Gastrocnemius medialis (tissue), 4 donors: ENCODE data around the gene ERV3-1. TPM values are rescaled to one million over a fixed set of nuclear protein-coding genes. Genes with fewer than 3 reads are reported as not detected.

Experiments used
- ATAC-seq, 2 donors: fragments of 150-250 bp; one replicate each; pipeline ENCODE4 v1.9.1; 2016
- DNase-seq, 2 donors: peaks; one replicate each; pipeline ENCODE4 v3.0.0-alpha.2; 2019
- H3K27ac ChIP-seq, 4 donors: fragments of 200-600 bp; sonication (generic); 1 replicate in 1 of 4; 2 replicates in 3 of 4; pipeline ENCODE4 v1.5.1; 2016 to 2018; ENCODE audit warnings: mild to moderate bottlenecking in 2 of 4, moderate library complexity in 1 of 4
- H3K27me3 ChIP-seq, 3 donors: fragments of 200-600 bp; sonication (generic) in 2 of 3; 1 replicate in 1 of 3; 2 replicates in 2 of 3; pipeline versions ENCODE4 v1.5.1 to v1.6.0; 2016 to 2019; ENCODE audit warnings: mild to moderate bottlenecking in 1 of 3, moderate library complexity in 1 of 3
- H3K36me3 ChIP-seq, 2 donors: fragments of 200-600 bp; sonication (generic) in 1 of 2; one replicate each; pipeline ENCODE4 v1.5.1; 2017 to 2018
- H3K4me1 ChIP-seq, 2 donors: fragments of 200-600 bp; sonication (generic) in 1 of 2; one replicate each; pipeline ENCODE4 v1.5.1; 2016 to 2017; ENCODE audit warnings: mild to moderate bottlenecking in 2 of 2
- H3K4me3 ChIP-seq, 4 donors: fragments of 200-600 bp; sonication (generic) in 3 of 4; 1 replicate in 1 of 4; 2 replicates in 3 of 4; pipeline ENCODE4 v1.5.1; 2016 to 2019; ENCODE audit warnings: mild to moderate bottlenecking in 2 of 4
- H3K9me3 ChIP-seq, 3 donors: fragments of 200-600 bp; sonication (generic) in 2 of 3; 1 replicate in 1 of 3; 2 replicates in 2 of 3; pipeline ENCODE4 v1.5.1; 2016 to 2019
- POLR2A ChIP-seq, 2 donors: fragments of 450-650 bp; IDR thresholded peaks; one replicate each; pipeline ENCODE4 v1.6.1; 2017; ENCODE audit warnings: antibody characterized with exemption in 2 of 2, mild to moderate bottlenecking in 2 of 2, moderate library complexity in 2 of 2
- in situ Hi-C, 4 donors: fragments of 200-750 bp; cut with MboI; loops; one replicate each; pipeline versions ENCODE4 v1.15.0 to v1.8.0; 2017; ENCODE audit warnings: low sequenced_read_pairs in 4 of 4
- intact Hi-C: fragments of 100-400 bp; cut with DNase I; formaldehyde crosslinking; loops from one replicate; pipeline ENCODE4 v1.15.1; 2023; ENCODE audit warnings: low total_unique reads
- total RNA-seq, 4 donors: library from RNA; depleted of rRNA; stranded (reverse); fragments of >200 nt; gene quantifications; one replicate each; pipeline versions ENCODE4 v1.1.0 to v1.2.3, GENCODE V29; 2016
- TF ChIP-seq, protein P1 (sequence below), 5 experiments: fragments of 450-650 bp in 3 of 5; fragments of 200-600 bp in 2 of 5; sonication (generic) in 2 of 5; IDR thresholded peaks in 4 of 5; conservative IDR thresholded peaks in 1 of 5; 1 replicate in 4 of 5; 2 replicates in 1 of 5; pipeline ENCODE4 v1.5.1; 2016 to 2019; ENCODE audit warnings: antibody characterized with exemption in 5 of 5, mild to moderate bottlenecking in 3 of 5, moderate library complexity in 3 of 5

ERV3-1 gene
- total RNA-seq, 4 donors from 2014 or later = 0.49 to 3.9 (median 2.9) TPM

DNA sequence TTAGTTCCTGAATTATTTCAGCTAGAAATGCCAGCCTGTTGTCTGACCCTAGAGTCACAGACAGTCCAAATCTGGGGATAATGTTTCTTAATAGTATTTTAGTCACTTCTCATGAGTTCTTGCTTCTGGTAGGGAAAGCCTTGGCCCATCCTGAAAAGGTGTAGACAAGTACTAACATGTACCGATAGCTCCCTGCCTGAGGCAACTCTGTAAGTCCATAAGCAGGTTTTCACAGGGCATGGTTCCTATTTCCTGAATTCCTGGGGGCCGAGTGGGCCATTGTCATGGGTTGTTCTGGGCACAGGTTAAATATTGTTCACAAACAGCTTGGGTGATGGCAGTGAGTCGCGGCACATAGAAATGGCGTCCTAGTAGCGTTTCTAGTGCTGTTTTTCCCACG lies 12.6 kb downstream of the ERV3-1 start:
- DNase-seq (no peak), ATAC-seq (no peak)
- H3K9me3 ChIP-seq = no peaks in the 10 kb centered on the region
- H3K4me1 ChIP-seq = peaks cover 7 to 17% of the 10 kb centered on the region in 2 donors
- H3K27me3 ChIP-seq = no peaks in the 10 kb centered on the region
- in situ Hi-C loops (no loop called here), intact Hi-C loops (no loop called here)
- no peak for TF ChIP-seq POLR2A (IDR thresholded peaks at IDR 0.05)
- TF ChIP-seq, protein P1, sequence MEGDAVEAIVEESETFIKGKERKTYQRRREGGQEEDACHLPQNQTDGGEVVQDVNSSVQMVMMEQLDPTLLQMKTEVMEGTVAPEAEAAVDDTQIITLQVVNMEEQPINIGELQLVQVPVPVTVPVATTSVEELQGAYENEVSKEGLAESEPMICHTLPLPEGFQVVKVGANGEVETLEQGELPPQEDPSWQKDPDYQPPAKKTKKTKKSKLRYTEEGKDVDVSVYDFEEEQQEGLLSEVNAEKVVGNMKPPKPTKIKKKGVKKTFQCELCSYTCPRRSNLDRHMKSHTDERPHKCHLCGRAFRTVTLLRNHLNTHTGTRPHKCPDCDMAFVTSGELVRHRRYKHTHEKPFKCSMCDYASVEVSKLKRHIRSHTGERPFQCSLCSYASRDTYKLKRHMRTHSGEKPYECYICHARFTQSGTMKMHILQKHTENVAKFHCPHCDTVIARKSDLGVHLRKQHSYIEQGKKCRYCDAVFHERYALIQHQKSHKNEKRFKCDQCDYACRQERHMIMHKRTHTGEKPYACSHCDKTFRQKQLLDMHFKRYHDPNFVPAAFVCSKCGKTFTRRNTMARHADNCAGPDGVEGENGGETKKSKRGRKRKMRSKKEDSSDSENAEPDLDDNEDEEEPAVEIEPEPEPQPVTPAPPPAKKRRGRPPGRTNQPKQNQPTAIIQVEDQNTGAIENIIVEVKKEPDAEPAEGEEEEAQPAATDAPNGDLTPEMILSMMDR (IDR thresholded peaks at IDR 0.05 in 4 of 5, conservative IDR thresholded peaks at IDR 0.05 in 1 of 5) = no peak
- no peak overlapping the region for H3K4me3 ChIP-seq
- H3K36me3 ChIP-seq = peaks cover 0 to 8% of the 10 kb centered on the region in 2 donors
- no peak overlapping the region for H3K27ac ChIP-seq

DNA sequence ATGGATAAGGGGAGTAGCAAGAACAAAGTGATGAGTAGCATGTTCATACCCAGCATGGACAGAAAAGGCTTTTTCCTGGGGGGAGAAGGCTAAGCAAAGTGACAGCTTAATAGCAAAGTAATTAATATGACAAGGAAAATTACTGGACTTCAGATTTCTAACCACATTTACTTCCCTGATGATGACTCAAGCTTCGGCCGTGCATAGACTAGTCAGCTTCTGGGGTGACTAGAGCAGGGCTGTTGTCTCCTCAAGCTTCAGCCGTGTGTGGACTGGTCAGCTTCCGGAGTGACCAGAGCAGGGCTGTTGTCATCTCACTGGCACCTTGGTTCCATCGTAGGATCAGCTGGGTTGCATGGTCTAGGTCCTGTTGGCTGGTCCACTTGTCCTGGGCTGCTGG lies 13.5 kb downstream of the ERV3-1 start:
- in situ Hi-C loops = no loop called here
- Histone ChIP-seq H3K4me3 (no peak overlapping the region), H3K27ac (no peak overlapping the region), H3K4me1 (peaks cover 6 to 10% of the 10 kb centered on the region in 2 donors), H3K36me3 (peaks cover 0 to 8% of the 10 kb centered on the region in 2 donors), H3K9me3 (no peaks in the 10 kb centered on the region), H3K27me3 (no peaks in the 10 kb centered on the region)
- intact Hi-C loops = no loop called here
- DNase-seq (no peak), ATAC-seq (no peak)
- TF ChIP-seq, protein P1 (IDR thresholded peaks at IDR 0.05 in 4 of 5, conservative IDR thresholded peaks at IDR 0.05 in 1 of 5) = no peak
- TF ChIP-seq POLR2A (IDR thresholded peaks at IDR 0.05) = no peak

GRCh38 chr7:64990936-64991335 lies 15.6 kb downstream of the ERV3-1 start, which contains the start of gene ZNF117:
ZNF117 (minus strand) TSS chr7:64991036.
- peak within 1 kb of the TSS in 1 of 4 donors; percentile 46 for H3K27ac ChIP-seq

GRCh38 chr7:64990216-64990615 lies 16.3 kb downstream of the ERV3-1 start:
- intact Hi-C loops = no loop called here
- peaks cover 0 to 8% of the 10 kb centered on the region in 2 donors for H3K36me3 ChIP-seq

More at GRCh38 chr7:64990936-64991335, 15.6 kb downstream of the ERV3-1 start, which contains the start of gene ZNF117:
- Histone ChIP-seq H3K4me1 (no peaks in the 10 kb centered on the region), H3K4me3 (no peak within 1 kb of the TSS), H3K9me3 (no peaks in the 10 kb centered on the region), H3K27me3 (no peaks in the 10 kb centered on the region), H3K36me3 (peaks cover 0 to 8% of the 10 kb centered on the region in 2 donors)
- no peak for ATAC-seq
- TF ChIP-seq POLR2A (IDR thresholded peaks at IDR 0.05) = no peak
- TF ChIP-seq, protein P1 (IDR thresholded peaks at IDR 0.05 in 4 of 5, conservative IDR thresholded peaks at IDR 0.05 in 1 of 5) = no peak
- no peak for DNase-seq
- in situ Hi-C loops = no loop called here
- intact Hi-C loops = no loop called here

More at GRCh38 chr7:64990216-64990615, 16.3 kb downstream of the ERV3-1 start:
- H3K27ac ChIP-seq = no peak overlapping the region
- in situ Hi-C loops = no loop called here
- no peaks in the 10 kb centered on the region for H3K4me1 ChIP-seq
- no peak overlapping the region for H3K4me3 ChIP-seq
- H3K27me3 ChIP-seq = no peaks in the 10 kb centered on the region
- DNase-seq (no peak), ATAC-seq (peak in 1 of 2 donors; percentile 49)
- TF ChIP-seq, protein P1 (IDR thresholded peaks at IDR 0.05 in 4 of 5, conservative IDR thresholded peaks at IDR 0.05 in 1 of 5) = no peak
- no peak for TF ChIP-seq POLR2A (IDR thresholded peaks at IDR 0.05)
- no peaks in the 10 kb centered on the region for H3K9me3 ChIP-seq
